ENCODE data around the gene PSMC3IP. TPM values are rescaled to one million over a fixed set of nuclear protein-coding genes. Genes with fewer than 3 reads are reported as not detected.
A peak's percentile ranks its signal among the peaks of the same experiment; 100 is the strongest.

The PSMC3IP gene
- total RNA-seq, 1 donor from 2014 or later = 1.3 TPM

DNA sequence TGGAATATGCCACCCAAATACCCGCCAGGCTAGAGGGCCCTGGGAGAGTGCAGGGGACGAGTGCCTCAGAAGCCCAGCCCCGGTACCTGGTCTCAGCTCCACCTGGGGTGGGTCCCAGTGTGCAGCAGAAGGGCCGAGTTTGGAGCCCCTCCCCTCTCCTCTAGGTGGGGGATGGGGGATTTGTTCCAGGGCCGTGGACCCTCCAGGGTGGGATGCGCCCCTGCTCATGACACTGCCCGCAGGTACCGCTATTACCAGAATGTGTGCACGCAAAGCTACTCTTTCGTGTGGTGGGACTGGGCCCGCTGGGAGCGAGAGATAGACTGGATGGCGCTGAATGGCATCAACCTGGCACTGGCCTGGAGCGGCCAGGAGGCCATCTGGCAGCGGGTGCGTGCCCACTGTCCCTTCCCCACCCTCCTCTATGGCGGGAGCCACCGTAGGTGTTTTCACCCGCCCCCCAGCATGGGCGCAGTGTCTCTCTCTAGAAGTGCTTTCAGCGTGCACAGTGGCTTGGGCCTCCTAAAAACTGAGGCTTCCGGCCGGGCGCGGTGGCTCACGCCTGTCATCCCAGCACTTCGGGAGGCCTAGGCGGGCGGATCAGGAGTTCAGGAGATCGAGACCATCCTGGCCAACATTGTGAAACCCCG is 40.2 kb downstream of the PSMC3IP start:
- DNase-seq (ENCODE audit: low read depth) = no peak
- no peak for FAIRE-seq
- TF ChIP-seq CTCF (IDR thresholded peaks at IDR 0.05; ENCODE audit: insufficient read depth, low read length, severe bottlenecking) = no peak
- Histone ChIP-seq H3K36me3 (ENCODE audit: control insufficient read depth, insufficient read depth, low read length) (peaks cover 5% of the 10 kb centered on the region), H3K27me3 (ENCODE audit: control insufficient read depth, insufficient read depth, low read length) (no peaks in the 10 kb centered on the region), H3K4me3 (ENCODE audit: low read depth, low read length) (peak overlapping the region; percentile 60)

- Histone ChIP-seq H3K27me3 (ENCODE audit: control insufficient read depth, insufficient read depth, low read length) (no peaks in the 10 kb centered on the region), H3K4me3 (ENCODE audit: low read depth, low read length) (peak overlapping the region; percentile 60), H3K36me3 (ENCODE audit: control insufficient read depth, insufficient read depth, low read length) (peaks cover 3% of the 10 kb centered on the region)
- TF ChIP-seq CTCF (IDR thresholded peaks at IDR 0.05; ENCODE audit: insufficient read depth, low read length, severe bottlenecking) = no peak
- DNase-seq (ENCODE audit: low read depth) (peak; percentile 27), FAIRE-seq (no peak)
Measured at GRCh38 chr17:42536372-42537155, 41.0 kb downstream of the PSMC3IP start.

DNA sequence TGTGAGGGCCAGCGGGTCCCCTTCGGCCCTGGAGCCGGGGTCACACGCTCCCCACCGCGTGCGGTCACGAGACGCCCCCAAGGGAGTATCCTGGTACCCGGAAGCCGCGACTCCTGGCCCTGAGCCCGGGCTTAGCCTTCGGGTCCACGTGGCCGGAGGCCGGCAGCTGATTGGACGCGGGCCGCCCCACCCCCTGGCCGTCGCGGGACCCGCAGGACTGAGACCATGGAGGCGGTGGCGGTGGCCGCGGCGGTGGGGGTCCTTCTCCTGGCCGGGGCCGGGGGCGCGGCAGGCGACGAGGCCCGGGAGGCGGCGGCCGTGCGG is 41.5 kb downstream of the PSMC3IP start, which contains the start of gene NAGLU:
Gene NAGLU (plus strand): TSS at position 194 of the 324 bp plus-strand sequence. CDS start 32 bp downstream, at position 226.
- H3K4me3 ChIP-seq (ENCODE audit: low read depth, low read length) = peak within 1 kb of the TSS; percentile 60
- FAIRE-seq (no peak), DNase-seq (ENCODE audit: low read depth) (peak; percentile 36)
- TF ChIP-seq CTCF (IDR thresholded peaks at IDR 0.05; ENCODE audit: insufficient read depth, low read length, severe bottlenecking) = no peak
- H3K27me3 ChIP-seq (ENCODE audit: control insufficient read depth, insufficient read depth, low read length) = no peaks in the 10 kb centered on the region
- H3K36me3 ChIP-seq (ENCODE audit: control insufficient read depth, insufficient read depth, low read length) = peaks cover 1% of the 10 kb centered on the region

- TF ChIP-seq CTCF (IDR thresholded peaks at IDR 0.05; ENCODE audit: insufficient read depth, low read length, severe bottlenecking) = no peak
- FAIRE-seq = no peak
- peaks cover 1% of the 10 kb centered on the region for H3K36me3 ChIP-seq (ENCODE audit: control insufficient read depth, insufficient read depth, low read length)
Measured at GRCh38 chr17:42535155-42536047, 42.1 kb downstream of the PSMC3IP start.

GRCh38 chr17:42531455-42532354 is 45.8 kb downstream of the PSMC3IP start:
- peak overlapping the region; percentile 39 for H3K4me3 ChIP-seq (ENCODE audit: low read depth, low read length)
- peak; percentile 33 for TF ChIP-seq CTCF (IDR thresholded peaks at IDR 0.05; ENCODE audit: insufficient read depth, low read length, severe bottlenecking)
- DNase-seq (ENCODE audit: low read depth) (peak; percentile 20), FAIRE-seq (no peak)
- no peaks in the 10 kb centered on the region for H3K27me3 ChIP-seq (ENCODE audit: control insufficient read depth, insufficient read depth, low read length)
- H3K36me3 ChIP-seq (ENCODE audit: control insufficient read depth, insufficient read depth, low read length) = no peaks in the 10 kb centered on the region

More at GRCh38 chr17:42535155-42536047, 42.1 kb downstream of the PSMC3IP start:
- Histone ChIP-seq H3K27me3 (ENCODE audit: control insufficient read depth, insufficient read depth, low read length) (no peaks in the 10 kb centered on the region), H3K4me3 (ENCODE audit: low read depth, low read length) (peak overlapping the region; percentile 60)
- no peak for DNase-seq (ENCODE audit: low read depth)
